CD14-positive monocyte (primary cell): ENCODE measurements around the gene MTMR3. TPM values are rescaled to one million over a fixed set of nuclear protein-coding genes. Genes with fewer than 3 reads are reported as not detected.

Experiments used
- DNase-seq, 3 donors: peaks; one replicate each; pipeline ENCODE4 v3.0.0-alpha.2; 2011 to 2022
- H2AFZ ChIP-seq: 2 replicates; pipeline ENCODE4 v1.6.0; 2012; ENCODE audit warnings: mild to moderate bottlenecking, low read depth, low read length, inconsistent platforms; ENCODE audit not compliant: insufficient read depth, poor library complexity, severe bottlenecking
- H3K27ac ChIP-seq, 2 donors: 1 replicate in 1 of 2; 2 replicates in 1 of 2; pipeline ENCODE4 v1.5.1; 2012 to 2013; ENCODE audit warnings: low read length in 2 of 2, control low read depth in 1 of 2, inconsistent platforms in 1 of 2, low read depth in 1 of 2, mild to moderate bottlenecking in 1 of 2
- H3K27me3 ChIP-seq, 2 donors: one replicate each; pipeline versions ENCODE4 v1.6.0 to v1.6.1; 2011 to 2013; ENCODE audit warnings: low read length in 2 of 2; ENCODE audit not compliant: control insufficient read depth in 2 of 2, insufficient read depth in 2 of 2
- H3K36me3 ChIP-seq, 2 donors: replicated peaks in 1 of 2; 1 replicate in 1 of 2; 2 replicates in 1 of 2; pipeline versions ENCODE4 v1.5.1 to v1.6.1; 2012 to 2013; ENCODE audit warnings: low read length in 2 of 2, control low read depth in 1 of 2, inconsistent platforms in 1 of 2, mild to moderate bottlenecking in 1 of 2; ENCODE audit not compliant: insufficient read depth in 2 of 2, control insufficient read depth in 1 of 2
- H3K4me1 ChIP-seq, 2 donors: 1 replicate in 1 of 2; 2 replicates in 1 of 2; pipeline versions ENCODE4 v1.5.1 to v1.6.1; 2012 to 2013; ENCODE audit warnings: low read length in 2 of 2, control low read depth in 1 of 2, inconsistent platforms in 1 of 2, mild to moderate bottlenecking in 1 of 2, moderate library complexity in 1 of 2; ENCODE audit not compliant: insufficient read depth in 2 of 2, control insufficient read depth in 1 of 2
- H3K4me2 ChIP-seq: replicated peaks from 2 replicates; pipeline ENCODE3; 2012; ENCODE audit warnings: low read length, moderate library complexity, mild to moderate bottlenecking; ENCODE audit not compliant: poor library complexity, severe bottlenecking; ENCODE audit errors: extremely low read depth
- H3K4me3 ChIP-seq, 3 experiments: fragments of 200-600 bp in 1 of 3; sonication (generic) in 1 of 3; replicated peaks in 1 of 3; 1 replicate in 2 of 3; 2 replicates in 1 of 3; pipeline ENCODE4 v1.5.1; 2011 to 2013; ENCODE audit warnings: low read length in 3 of 3, mild to moderate bottlenecking in 3 of 3, control low read depth in 2 of 3, low read depth in 2 of 3, inconsistent platforms in 1 of 3, moderate library complexity in 1 of 3
- H3K79me2 ChIP-seq: 2 replicates; pipeline ENCODE4 v1.6.0; 2012; ENCODE audit warnings: mild to moderate bottlenecking, control low read depth, inconsistent platforms, low read length, moderate library complexity; ENCODE audit not compliant: insufficient read depth
- H3K9ac ChIP-seq: 2 replicates; pipeline ENCODE4 v1.6.0; 2017; ENCODE audit warnings: low read length, mild to moderate bottlenecking; ENCODE audit not compliant: insufficient read depth, poor library complexity, severe bottlenecking
- H3K9me3 ChIP-seq, 2 donors: replicated peaks in 1 of 2; 1 replicate in 1 of 2; 2 replicates in 1 of 2; pipeline versions ENCODE4 v1.5.1 to v1.6.1; 2012 to 2013; ENCODE audit warnings: low read length in 2 of 2, control low read depth in 1 of 2; ENCODE audit not compliant: control insufficient read depth in 1 of 2, insufficient read depth in 1 of 2
- H4K20me1 ChIP-seq: 2 replicates; pipeline ENCODE4 v1.6.0; 2012; ENCODE audit warnings: mild to moderate bottlenecking, low read length, control low read depth, moderate library complexity; ENCODE audit not compliant: insufficient read depth
- H3K27ac Mint-ChIP-seq, 7 donors: one replicate each; pipeline ENCODE4 v1.8.0; 2020; ENCODE audit warnings: mild to moderate bottlenecking in 7 of 7, mixed read lengths in 7 of 7, moderate library complexity in 6 of 7, inconsistent platforms in 2 of 7
- H3K27me3 Mint-ChIP-seq, 3 donors: one replicate each; pipeline ENCODE4 v1.8.0; 2021 to 2022; ENCODE audit warnings: low read depth in 3 of 3, mild to moderate bottlenecking in 3 of 3, mixed read lengths in 3 of 3, moderate library complexity in 3 of 3, inconsistent platforms in 1 of 3
- H3K36me3 Mint-ChIP-seq, 2 donors: one replicate each; pipeline ENCODE4 v1.8.0; 2020; ENCODE audit warnings: mixed read lengths in 2 of 2, inconsistent platforms in 1 of 2, mild to moderate bottlenecking in 1 of 2
- H3K4me1 Mint-ChIP-seq: one replicate; pipeline ENCODE4 v1.8.0; 2020; ENCODE audit warnings: mild to moderate bottlenecking, mixed read lengths
- H3K4me3 Mint-ChIP-seq, 2 donors: one replicate each; pipeline ENCODE4 v1.8.0; 2020; ENCODE audit warnings: mild to moderate bottlenecking in 2 of 2, mixed read lengths in 2 of 2, moderate library complexity in 1 of 2
- H3K9me3 Mint-ChIP-seq, 7 donors: one replicate each; pipeline ENCODE4 v1.8.0; 2020 to 2022; ENCODE audit warnings: mixed read lengths in 7 of 7, mild to moderate bottlenecking in 6 of 7, moderate library complexity in 6 of 7, inconsistent platforms in 2 of 7
- CTCF ChIP-seq: fragments of 200-600 bp; IDR thresholded peaks from one replicate; pipeline ENCODE4 v1.8.0; 2022; ENCODE audit warnings: antibody characterized with exemption, mild to moderate bottlenecking
- WGBS: methylation state at CpG from one replicate; pipeline ENCODE4 v1.1.5; 2013; ENCODE audit warnings: missing lambda C conversion rate; ENCODE audit not compliant: insufficient coverage; 5-methylcytosine and 5-hydroxymethylcytosine counted together
- intact Hi-C, 2 donors: fragments of 100-400 bp; cut with micrococcal nuclease; formaldehyde crosslinking; loops; one replicate each; pipeline versions ENCODE4 v1.15.0 to v1.15.1; 2023
- polyA plus RNA-seq, 3 donors: library from polyadenylated mRNA; depleted of rRNA in 1 of 3; unstranded in 2 of 3; stranded (reverse) in 1 of 3; fragments of 300-500 nt in 2 of 3; fragments of >200 nt in 1 of 3; fragmentation: Illumina TruSeq in 2 of 3; gene quantifications; 1 replicate in 2 of 3; 2 replicates in 1 of 3; pipeline ENCODE4 v1.2.3, GENCODE V29; 2012 to 2021

Gene MTMR3
- polyA plus RNA-seq, 3 donors, result 23.4 to 86.1 (median 30.2) TPM

- peaks cover 99 to 100% of the 10 kb centered on the region in 2 donors for H3K36me3 ChIP-seq
- WGBS, result 100% methylated on average over 7 of the region's 8 CpGs
- Mint-ChIP-seq H3K27me3 (no peaks in the 10 kb centered on the region), H3K4me1 (no peaks in the 10 kb centered on the region), H3K4me3 (no peak overlapping the region), H3K36me3 (peaks cover 98 to 99% of the 10 kb centered on the region in 2 donors), H3K9me3 (peaks cover 0 to 3% (median 0%) of the 10 kb centered on the region in 7 donors), H3K27ac (peak overlapping the region in 3 of 7 donors; percentile 28 to 66 (median 35))
- no peak for TF ChIP-seq CTCF
- no peak overlapping the region for H3K4me2 ChIP-seq
- no peak for DNase-seq
- H3K4me1 ChIP-seq, result no peaks in the 10 kb centered on the region
- no peaks in the 10 kb centered on the region for H3K27me3 ChIP-seq
- intact Hi-C loops, result no loop called here
- no peaks in the 10 kb centered on the region for H3K9me3 ChIP-seq
- H4K20me1 ChIP-seq, result peaks cover 99% of the 10 kb centered on the region
- no peak overlapping the region for H3K9ac ChIP-seq
- no peak overlapping the region for H3K27ac ChIP-seq
- no peaks in the 10 kb centered on the region for H3K79me2 ChIP-seq
- H2AFZ ChIP-seq, result no peak overlapping the region
- H3K4me3 ChIP-seq, result no peak overlapping the region
These were observed 139.1 kb downstream of the MTMR3 start for GRCh38 chr22:30021881-30022619.

DNA sequence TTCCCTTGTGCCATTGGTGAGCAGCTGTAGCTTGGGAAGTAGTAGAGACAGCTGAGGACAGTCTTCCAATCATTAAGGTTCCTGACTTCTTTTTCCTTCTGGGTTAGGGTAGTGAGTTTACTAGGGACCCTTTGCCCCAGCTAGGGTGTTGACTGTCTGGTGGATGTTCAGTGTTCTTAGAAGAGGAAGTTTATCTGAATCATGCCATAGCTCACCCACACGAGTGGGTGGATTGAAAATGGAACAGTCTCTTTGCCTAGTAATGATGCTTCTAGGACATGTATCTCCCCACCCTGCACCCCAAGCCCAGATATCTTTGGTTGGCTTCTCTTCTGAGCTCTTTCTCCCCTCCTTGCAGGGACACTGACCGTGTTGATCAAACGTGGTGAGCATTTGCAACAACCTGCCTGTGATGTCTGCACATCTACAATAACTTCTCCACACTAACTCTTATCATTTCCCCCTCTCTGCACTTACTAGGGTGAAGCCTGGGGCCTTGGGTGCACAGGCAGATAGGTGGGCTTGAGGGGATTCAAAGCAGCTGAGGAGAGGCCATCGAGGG is 140.2 kb downstream of the MTMR3 start:
- peaks cover 97 to 100% of the 10 kb centered on the region in 2 donors for H3K36me3 Mint-ChIP-seq
- Histone ChIP-seq H3K4me2 (no peak overlapping the region), H3K4me1 (no peaks in the 10 kb centered on the region), H3K4me3 (no peak overlapping the region), H3K27me3 (no peaks in the 10 kb centered on the region), H4K20me1 (peaks cover 98% of the 10 kb centered on the region), H3K9me3 (no peaks in the 10 kb centered on the region), H3K9ac (no peak overlapping the region), H3K79me2 (no peaks in the 10 kb centered on the region), H3K27ac (peak overlapping the region in 1 of 2 donors; percentile 16), H2AFZ (no peak overlapping the region), H3K36me3 (peaks cover 99 to 100% of the 10 kb centered on the region in 2 donors)
- no peaks in the 10 kb centered on the region for H3K27me3 Mint-ChIP-seq
- intact Hi-C loops, result no loop called here
- H3K9me3 Mint-ChIP-seq, result peaks cover 0 to 3% (median 0%) of the 10 kb centered on the region in 7 donors
- no peaks in the 10 kb centered on the region for H3K4me1 Mint-ChIP-seq
- WGBS, result 100% methylated on average over 1 of the region's 4 CpGs
- TF ChIP-seq CTCF, result no peak
- DNase-seq, result no peak
- H3K4me3 Mint-ChIP-seq, result no peak overlapping the region
- H3K27ac Mint-ChIP-seq, result peak overlapping the region in 3 of 7 donors; percentile 39 to 69 (median 54)
